H9 (cell line): ENCODE data around the gene DCAF11. TPM values are rescaled to one million over a fixed set of nuclear protein-coding genes. Genes with fewer than 3 reads are reported as not detected.

ENCODE experiments used
- DNase-seq: peaks from one replicate; pipeline ENCODE4 v3.0.0-alpha.2; 2017
- H2AFZ ChIP-seq: one replicate; pipeline ENCODE4 v1.6.1; 2013; ENCODE audit warnings: mild to moderate bottlenecking, low read length, control low read depth, moderate library complexity
- H2AK5ac ChIP-seq: 2 replicates; pipeline ENCODE4 v1.6.1; 2013; ENCODE audit warnings: low read length, control low read depth, mixed read lengths; ENCODE audit not compliant: insufficient read length
- H2BK120ac ChIP-seq: one replicate; pipeline ENCODE4 v1.6.1; 2013; ENCODE audit warnings: low read depth, mild to moderate bottlenecking, low read length, control low read depth, inconsistent platforms; ENCODE audit not compliant: poor library complexity, severe bottlenecking
- H2BK12ac ChIP-seq: 2 replicates; pipeline ENCODE4 v1.6.1; 2013; ENCODE audit warnings: low read length, control low read depth, mixed read lengths, low read depth; ENCODE audit not compliant: insufficient read length
- H2BK15ac ChIP-seq: 2 replicates; pipeline ENCODE4 v1.6.1; 2013; ENCODE audit warnings: low read depth, low read length, control low read depth
- H2BK20ac ChIP-seq: one replicate; pipeline ENCODE4 v1.6.1; 2013; ENCODE audit warnings: low read depth, mild to moderate bottlenecking, low read length, control low read depth, inconsistent platforms; ENCODE audit not compliant: poor library complexity, severe bottlenecking
- H2BK5ac ChIP-seq: 2 replicates; pipeline ENCODE4 v1.6.1; 2013; ENCODE audit warnings: low read length, control low read depth, mixed read lengths; ENCODE audit not compliant: insufficient read length
- H3K14ac ChIP-seq: 2 replicates; pipeline ENCODE4 v1.6.1; 2013; ENCODE audit warnings: low read length, control low read depth; ENCODE audit not compliant: insufficient read depth
- H3K18ac ChIP-seq: 2 replicates; pipeline ENCODE4 v1.6.1; 2013; ENCODE audit warnings: low read depth, mild to moderate bottlenecking, mixed read lengths, low read length, control low read depth; ENCODE audit not compliant: insufficient read length
- H3K23ac ChIP-seq: 2 replicates; pipeline ENCODE4 v1.6.1; 2013; ENCODE audit warnings: low read length, control low read depth, mixed read lengths, low read depth; ENCODE audit not compliant: insufficient read length
- H3K23me2 ChIP-seq: 2 replicates; pipeline ENCODE4 v1.6.1; 2013; ENCODE audit warnings: low read depth, mild to moderate bottlenecking, mixed read lengths, low read length, control low read depth; ENCODE audit not compliant: insufficient read length, poor library complexity, severe bottlenecking
- H3K27ac ChIP-seq: 2 replicates; pipeline ENCODE4 v1.5.1; 2013; ENCODE audit warnings: low read length, control low read depth, mixed read lengths, low read depth; ENCODE audit not compliant: insufficient read length
- H3K27me3 ChIP-seq: 2 replicates; pipeline ENCODE4 v1.6.1; 2013; ENCODE audit warnings: low read length, control low read depth, inconsistent platforms; ENCODE audit not compliant: insufficient read depth
- H3K4ac ChIP-seq: 2 replicates; pipeline ENCODE4 v1.6.1; 2013; ENCODE audit warnings: low read depth, mild to moderate bottlenecking, control low read depth, inconsistent platforms, low read length, moderate library complexity
- H3K4me1 ChIP-seq: 2 replicates; pipeline ENCODE4 v1.6.1; 2013; ENCODE audit warnings: low read length, control low read depth, inconsistent platforms; ENCODE audit not compliant: insufficient read depth
- H3K4me2 ChIP-seq: 2 replicates; pipeline ENCODE4 v1.6.1; 2013; ENCODE audit warnings: low read length, control low read depth, mixed read lengths; ENCODE audit not compliant: insufficient read length, insufficient read depth
- H3K56ac ChIP-seq: 2 replicates; pipeline ENCODE4 v1.6.1; 2013; ENCODE audit warnings: low read depth, mild to moderate bottlenecking, mixed read lengths, low read length, control low read depth; ENCODE audit not compliant: insufficient read length
- H3K79me1 ChIP-seq: 2 replicates; pipeline ENCODE4 v1.6.1; 2013; ENCODE audit warnings: low read depth, mild to moderate bottlenecking, moderate library complexity, low read length, control low read depth, inconsistent platforms; ENCODE audit not compliant: insufficient read depth, poor library complexity, severe bottlenecking
- H3K79me2 ChIP-seq: 2 replicates; pipeline ENCODE4 v1.6.1; 2013; ENCODE audit warnings: low read length, control low read depth, inconsistent platforms; ENCODE audit not compliant: insufficient read depth
- H3K9ac ChIP-seq: 2 replicates; pipeline ENCODE4 v1.6.1; 2013; ENCODE audit warnings: low read length, control low read depth, mixed read lengths; ENCODE audit not compliant: insufficient read length; ENCODE audit errors: extremely low read depth
- H3K9me3 ChIP-seq: one replicate; pipeline ENCODE4 v1.6.1; 2013; ENCODE audit warnings: low read depth, low read length, inconsistent platforms; ENCODE audit not compliant: control insufficient read depth
- H3T11ph ChIP-seq: one replicate; pipeline ENCODE4 v1.6.1; 2013; ENCODE audit warnings: mild to moderate bottlenecking, low read length, control low read depth, inconsistent platforms
- H4K20me1 ChIP-seq: one replicate; pipeline ENCODE4 v1.6.1; 2013; ENCODE audit not compliant: control insufficient read depth, insufficient read length, insufficient read depth
- H4K5ac ChIP-seq: 2 replicates; pipeline ENCODE4 v1.6.1; 2013; ENCODE audit warnings: low read depth, mild to moderate bottlenecking, mixed read lengths, low read length, control low read depth; ENCODE audit not compliant: insufficient read length
- H4K8ac ChIP-seq: replicated peaks from 2 replicates; pipeline ENCODE4 v1.6.1; 2013; ENCODE audit warnings: low read length, control low read depth, mixed read lengths, low read depth; ENCODE audit not compliant: insufficient read length
- H4K91ac ChIP-seq: 2 replicates; pipeline ENCODE4 v1.6.1; 2013; ENCODE audit warnings: low read depth, mild to moderate bottlenecking, moderate library complexity, mixed read lengths, low read length, control low read depth; ENCODE audit not compliant: insufficient read length
- H3K27ac Mint-ChIP-seq, 3 experiments: 2 replicates in 2 of 3; 3 replicates in 1 of 3; pipeline ENCODE4 v1.8.0; 2020 to 2021; ENCODE audit warnings: mixed read lengths in 3 of 3, mild to moderate bottlenecking in 1 of 3, moderate library complexity in 1 of 3
- H3K27me3 Mint-ChIP-seq: 2 replicates; pipeline ENCODE4 v1.8.0; 2021; ENCODE audit warnings: low read depth, mild to moderate bottlenecking, moderate library complexity, mixed read lengths
- H3K36me3 Mint-ChIP-seq, 3 experiments: 2 replicates in 2 of 3; 3 replicates in 1 of 3; pipeline ENCODE4 v1.8.0; 2020 to 2021; ENCODE audit warnings: low read depth in 3 of 3, mixed read lengths in 3 of 3; ENCODE audit not compliant: insufficient read depth in 1 of 3
- H3K4me1 Mint-ChIP-seq, 2 experiments: 2 replicates each; pipeline ENCODE4 v1.8.0; 2020; ENCODE audit warnings: mixed read lengths in 2 of 2
- H3K4me3 Mint-ChIP-seq, 2 experiments: 2 replicates in 1 of 2; 3 replicates in 1 of 2; pipeline ENCODE4 v1.8.0; 2020 to 2021; ENCODE audit warnings: mild to moderate bottlenecking in 2 of 2, mixed read lengths in 2 of 2, moderate library complexity in 1 of 2
- H3K9me3 Mint-ChIP-seq, 2 experiments: 2 replicates in 1 of 2; 3 replicates in 1 of 2; pipeline ENCODE4 v1.8.0; 2020; ENCODE audit warnings: mild to moderate bottlenecking in 2 of 2, mixed read lengths in 2 of 2, moderate library complexity in 1 of 2
- CTCF ChIP-seq: fragments of 200-600 bp; sonication (generic); conservative IDR thresholded peaks from 3 replicates; pipeline ENCODE4 v1.8.0; 2021; ENCODE audit warnings: antibody characterized with exemption, mild to moderate bottlenecking
- WGBS: extraction: QIAGEN DNeasy Blood & Tissue Kit; methylation state at CpG from one replicate; pipeline ENCODE4 v1.1.7; 2013; ENCODE audit warnings: missing lambda C conversion rate, low lambda C conversion rate, mixed read lengths; ENCODE audit not compliant: insufficient read length; ENCODE audit errors: extremely low coverage; 5-methylcytosine and 5-hydroxymethylcytosine counted together
- total RNA-seq: library from RNA; stranded (reverse); gene quantifications from 2 replicates; pipeline ENCODE4 v1.2.1, GENCODE V29; 2021

The DCAF11 gene
- total RNA-seq, 1 experiment from 2014 or later: 73.4 TPM

DNA sequence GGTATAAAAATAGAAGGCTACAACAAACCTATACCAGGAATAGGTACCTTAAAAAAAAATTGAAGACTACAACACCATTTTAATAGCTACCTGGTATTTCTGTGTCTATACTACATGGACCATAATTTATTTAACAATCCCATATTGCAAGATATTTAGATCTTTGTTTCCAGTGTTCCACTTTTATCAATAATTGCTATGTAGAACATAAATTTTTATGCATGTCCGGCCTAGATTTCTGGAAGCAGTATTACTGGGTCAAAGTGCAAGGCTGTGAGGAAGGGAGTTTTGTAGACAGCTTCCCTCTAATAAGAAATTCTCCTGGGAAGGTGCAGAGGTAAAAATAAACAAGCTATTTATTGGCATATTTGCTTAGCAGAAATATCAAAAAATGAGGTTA lies 4.1 kb upstream of the DCAF11 start:
- Histone ChIP-seq H4K20me1 (no peaks in the 10 kb centered on the region), H3K23ac (no peak overlapping the region), H2BK20ac (no peak overlapping the region), H3K23me2 (peaks cover 12% of the 10 kb centered on the region), H2BK120ac (no peak overlapping the region), H3K79me1 (no peaks in the 10 kb centered on the region), H3K18ac (no peak overlapping the region), H3K4ac (no peak overlapping the region), H2BK12ac (no peak overlapping the region), H4K8ac (no peak overlapping the region), H4K91ac (no peak overlapping the region), H4K5ac (no peak overlapping the region), H3K9me3 (no peaks in the 10 kb centered on the region), H3K4me2 (no peak overlapping the region), H2BK15ac (no peak overlapping the region), H2AFZ (no peak overlapping the region), H3K79me2 (no peaks in the 10 kb centered on the region), H3K27me3 (no peaks in the 10 kb centered on the region), H2AK5ac (no peak overlapping the region), H3K9ac (no peak overlapping the region), H3K27ac (no peak overlapping the region), H3K4me1 (no peaks in the 10 kb centered on the region), H2BK5ac (no peak overlapping the region), H3K56ac (no peak overlapping the region), H3T11ph (no peak overlapping the region), H3K14ac (no peak overlapping the region)
- DNase-seq: no peak
- H3K9me3 Mint-ChIP-seq: no peaks in the 10 kb centered on the region; a peak in 1 of 5 replicates
- H3K27ac Mint-ChIP-seq: no peak overlapping the region
- TF ChIP-seq CTCF: no peak
- H3K36me3 Mint-ChIP-seq: peaks cover 0 to under 1% (median under 1%) of the 10 kb centered on the region in 3 experiments; a peak in 3 of 7 replicates
- peaks cover 3% of the 10 kb centered on the region; the same call in 1 of the 2 replicates for H3K27me3 Mint-ChIP-seq
- no CpG with 5 or more reads among the region's 1 CpG for WGBS
- peaks cover 6 to 7% of the 10 kb centered on the region in 2 experiments for H3K4me1 Mint-ChIP-seq
- H3K4me3 Mint-ChIP-seq: no peak overlapping the region
